HG03135 (cell line): ENCODE data around the gene FRAT1.
"Not testable (repeated sequence)": the region's sequence is repeated elsewhere in the genome, so short reads cannot be mapped to it uniquely, and the experiment has no call there.

Experiments
- ATAC-seq: cut with Tn5 transposase; IDR thresholded peaks from one replicate; pipeline ENCODE4 v1.9.1; 2021; ENCODE audit warnings: mild to moderate bottlenecking, moderate library complexity; ENCODE audit not compliant: unreplicated experiment

FRAT1 gene

DNA sequence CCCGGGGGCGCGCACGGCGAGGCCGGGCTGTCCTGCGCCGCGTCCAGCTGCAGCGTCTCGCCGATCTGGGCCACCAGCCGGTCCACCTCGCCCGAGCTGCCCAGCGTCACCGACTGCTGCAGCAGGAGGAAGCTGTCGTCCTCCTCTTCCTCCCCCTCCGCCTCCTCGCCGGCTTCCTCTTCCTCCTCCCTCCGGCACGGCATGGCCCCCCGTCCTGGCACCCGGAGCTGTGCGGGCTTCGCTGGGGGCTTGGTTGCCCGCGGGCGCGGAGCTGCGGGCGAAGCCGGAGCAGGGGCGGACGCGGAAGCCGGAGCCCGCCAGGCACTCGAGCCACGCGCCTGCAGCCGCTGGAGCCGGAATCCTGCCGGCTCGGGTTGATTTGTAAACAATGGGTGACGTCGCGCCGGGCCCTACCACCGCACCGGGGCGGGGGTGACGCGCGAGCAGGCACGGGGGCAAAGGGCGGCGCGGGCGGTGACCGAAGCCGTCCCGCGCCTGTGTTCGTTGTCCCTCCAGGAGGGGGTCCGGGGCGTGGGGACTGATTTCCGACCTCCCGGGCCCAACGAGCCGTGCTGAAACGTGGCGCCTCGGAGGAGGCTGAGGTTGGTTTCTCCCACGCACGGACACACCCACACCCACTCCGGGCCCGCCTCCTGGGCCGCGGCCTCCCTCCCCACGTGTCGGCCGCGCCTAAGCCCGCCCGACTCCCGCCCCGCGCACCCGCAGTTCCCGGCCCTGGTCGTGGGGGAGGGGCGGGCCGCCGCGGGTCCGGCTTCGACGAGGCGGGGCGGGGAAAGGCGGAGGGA is 15.5 kb downstream of the FRAT1 start, which contains the start of gene FRAT2:
FRAT2 (minus strand) TSS at position 360 of the 806 bp plus-strand sequence; CDS start at position 203, 157 bp downstream.
- ATAC-seq: peak; percentile 83

DNA sequence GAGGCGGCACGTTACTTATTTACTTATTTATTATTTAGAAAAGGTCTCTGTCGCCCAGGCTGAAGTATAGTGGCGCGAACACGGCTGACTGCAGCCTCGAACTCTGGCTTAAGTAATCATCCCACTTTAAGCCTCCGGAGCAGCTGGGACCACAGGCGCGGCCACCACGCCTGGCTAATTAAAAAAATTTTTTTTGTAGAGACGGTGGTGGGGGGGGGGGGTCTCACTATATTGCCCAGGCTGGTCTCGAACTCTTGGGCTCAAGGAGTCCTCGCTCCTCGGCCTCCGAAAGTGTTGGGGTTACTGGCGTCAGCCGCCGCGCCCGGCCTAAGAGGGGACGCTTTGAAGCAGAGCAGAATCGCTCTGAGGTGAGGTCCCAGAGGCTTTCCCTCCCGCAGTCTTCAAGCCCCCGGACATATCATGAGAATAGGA is 16.1 kb downstream of the FRAT1 start:
- ATAC-seq: no peak

DNA sequence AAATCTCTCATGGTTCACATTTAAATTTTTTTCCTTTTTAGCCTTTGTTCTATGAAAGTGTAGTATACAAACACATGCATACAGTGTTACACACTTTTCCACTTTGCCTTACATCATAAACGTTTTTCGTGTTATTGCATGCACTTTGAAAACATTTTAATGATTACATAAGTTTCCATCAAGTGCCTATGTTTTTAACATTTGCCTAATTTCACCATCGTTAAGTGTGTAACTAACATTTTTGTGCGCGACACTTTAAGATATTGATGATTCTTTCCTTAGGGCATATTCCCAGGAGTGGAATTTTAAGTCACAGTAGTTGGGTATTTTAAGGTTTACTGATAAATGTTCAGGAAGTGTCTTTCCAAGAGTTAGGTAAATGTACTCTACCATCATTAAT is 16.9 kb downstream of the FRAT1 start:
- ATAC-seq: no peak

DNA sequence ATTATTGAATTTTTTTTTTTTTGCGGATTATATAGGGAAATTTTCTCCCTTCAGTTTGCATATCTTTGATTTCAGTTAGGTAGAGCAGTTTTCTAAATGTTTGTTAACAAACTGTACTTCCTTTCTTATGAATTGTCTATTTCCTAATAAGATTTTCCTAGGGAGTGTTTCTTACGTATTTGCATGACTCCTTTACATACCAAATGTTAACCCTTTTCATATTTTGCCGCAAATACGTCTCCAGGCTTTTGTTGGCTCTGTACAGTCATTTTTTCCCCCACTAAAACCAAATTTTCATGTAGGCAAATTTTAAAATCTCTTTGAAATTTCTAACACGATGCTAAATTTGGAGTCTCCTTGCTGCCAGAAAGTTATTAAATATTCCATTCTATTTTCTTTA is 17.4 kb downstream of the FRAT1 start:
- no peak for ATAC-seq

DNA sequence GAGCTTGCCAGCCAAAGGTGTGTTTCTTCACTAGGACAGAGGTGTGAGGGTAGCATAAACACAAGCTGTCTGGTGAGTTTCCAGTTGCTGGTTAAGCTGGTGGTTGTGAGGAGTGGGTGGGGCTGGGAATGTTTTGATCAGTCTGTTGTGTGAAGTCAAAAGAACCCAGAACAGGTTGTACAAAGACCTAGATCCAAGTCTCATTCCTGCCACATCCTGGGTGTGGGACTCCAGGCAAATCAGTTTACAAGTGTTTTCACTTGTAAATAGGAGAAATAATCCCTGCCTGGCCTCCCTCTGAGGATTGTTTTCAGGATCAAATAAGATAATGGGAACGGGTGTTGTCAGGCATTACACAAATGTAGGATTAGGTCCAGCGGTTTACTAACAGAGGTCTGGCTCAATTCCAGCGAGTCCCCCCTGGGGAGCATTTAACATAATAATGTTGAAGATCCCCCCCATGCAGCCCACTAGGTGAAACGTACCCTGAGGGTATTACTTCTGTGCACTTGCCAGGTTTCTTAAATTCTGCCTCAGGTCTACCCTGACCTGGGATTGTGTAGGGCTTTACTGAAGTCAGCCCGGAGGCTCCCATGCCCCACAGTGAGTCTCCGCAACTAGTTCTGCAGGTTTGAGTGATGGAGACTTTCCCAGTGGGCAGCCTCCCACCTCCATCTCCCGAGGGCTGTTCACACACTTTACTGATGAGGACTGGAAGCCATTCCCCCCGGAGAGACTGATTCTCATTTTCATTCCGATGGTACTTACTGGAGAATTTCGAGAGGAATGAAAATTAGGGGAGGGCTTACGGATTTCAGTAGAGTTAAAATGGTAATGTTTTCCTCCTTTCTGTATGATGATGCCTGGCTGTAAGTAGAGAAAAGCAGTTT is 18.1 kb downstream of the FRAT1 start:
- ATAC-seq: no peak

DNA sequence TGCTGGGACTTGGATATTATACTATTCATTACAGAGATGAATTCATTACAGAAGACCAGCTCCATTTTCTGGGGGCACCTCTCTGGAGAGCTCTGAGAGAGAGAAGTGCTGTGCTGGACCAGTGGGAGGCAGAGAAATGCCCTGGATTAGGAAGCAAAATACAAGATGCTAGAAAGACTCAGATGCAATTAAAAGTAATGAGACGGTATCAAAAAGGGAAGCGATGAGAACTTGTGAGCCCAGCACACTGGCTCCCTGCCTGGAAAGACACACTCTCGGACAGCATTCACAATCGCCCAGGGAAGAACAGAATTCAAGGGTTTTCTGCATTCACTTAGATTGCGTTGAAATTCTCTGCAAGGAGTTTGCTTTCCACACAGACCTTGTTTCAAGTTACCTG is 19.0 kb downstream of the FRAT1 start:
- no peak for ATAC-seq

DNA sequence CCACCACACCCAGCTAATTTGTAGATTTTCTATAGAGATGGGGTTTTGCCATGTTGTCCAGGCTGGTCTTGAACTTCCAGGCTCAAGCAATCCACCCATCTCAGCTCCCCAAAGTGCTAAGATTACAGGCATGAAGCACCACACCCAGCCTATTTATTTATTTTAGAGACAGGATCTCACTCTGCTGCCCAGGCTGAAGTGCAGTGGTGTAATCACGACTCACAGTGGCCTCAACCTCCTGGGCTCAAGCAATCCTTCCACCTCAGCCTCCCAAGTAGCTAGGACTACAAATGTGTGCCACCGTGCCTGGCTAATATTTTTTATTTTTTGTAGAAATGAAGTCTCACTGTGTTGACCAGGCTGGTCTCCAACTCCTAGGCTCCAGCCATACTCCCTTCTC is 22.3 kb downstream of the FRAT1 start:
- no peak for ATAC-seq

DNA sequence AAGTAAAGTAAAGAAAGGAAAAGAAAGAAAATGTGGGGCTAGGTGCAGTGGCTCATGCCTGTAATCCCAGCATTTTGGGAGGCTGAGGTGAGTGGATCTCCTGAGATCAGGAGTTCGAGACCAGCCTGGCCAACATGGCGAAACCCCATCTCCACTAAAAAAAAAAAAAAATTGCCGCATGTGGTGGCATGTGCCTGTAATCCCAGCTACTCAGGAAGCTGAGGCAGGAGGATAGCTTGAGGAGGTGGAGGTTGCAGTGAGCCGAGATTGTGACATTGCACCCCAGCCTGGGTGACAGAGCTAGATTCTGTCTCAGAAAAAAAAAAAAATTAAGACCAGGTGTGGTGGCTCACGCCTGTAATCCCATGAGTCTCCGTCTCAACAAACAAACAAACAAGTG is 24.6 kb downstream of the FRAT1 start:
- ATAC-seq: not testable (repeated sequence)

DNA sequence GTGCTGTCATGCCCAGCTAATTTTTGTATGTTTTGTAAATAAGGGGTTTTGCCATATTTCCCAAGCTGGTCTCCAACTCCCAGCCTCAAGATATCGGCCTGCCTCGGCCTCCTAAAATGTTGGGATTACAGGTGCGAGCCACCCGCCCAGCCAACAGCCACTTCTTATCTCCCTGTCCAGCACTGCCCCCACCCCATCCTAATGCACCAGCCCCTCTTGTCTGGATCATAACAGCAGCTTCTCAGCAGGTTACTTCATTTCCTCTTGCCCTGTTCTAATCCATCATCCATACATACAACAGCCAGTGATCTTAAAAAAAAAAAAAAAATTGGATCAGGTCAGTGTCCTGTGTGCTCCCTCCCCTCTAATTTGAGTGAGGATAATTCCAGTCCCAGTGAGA is 28.2 kb downstream of the FRAT1 start:
- no peak for ATAC-seq

DNA sequence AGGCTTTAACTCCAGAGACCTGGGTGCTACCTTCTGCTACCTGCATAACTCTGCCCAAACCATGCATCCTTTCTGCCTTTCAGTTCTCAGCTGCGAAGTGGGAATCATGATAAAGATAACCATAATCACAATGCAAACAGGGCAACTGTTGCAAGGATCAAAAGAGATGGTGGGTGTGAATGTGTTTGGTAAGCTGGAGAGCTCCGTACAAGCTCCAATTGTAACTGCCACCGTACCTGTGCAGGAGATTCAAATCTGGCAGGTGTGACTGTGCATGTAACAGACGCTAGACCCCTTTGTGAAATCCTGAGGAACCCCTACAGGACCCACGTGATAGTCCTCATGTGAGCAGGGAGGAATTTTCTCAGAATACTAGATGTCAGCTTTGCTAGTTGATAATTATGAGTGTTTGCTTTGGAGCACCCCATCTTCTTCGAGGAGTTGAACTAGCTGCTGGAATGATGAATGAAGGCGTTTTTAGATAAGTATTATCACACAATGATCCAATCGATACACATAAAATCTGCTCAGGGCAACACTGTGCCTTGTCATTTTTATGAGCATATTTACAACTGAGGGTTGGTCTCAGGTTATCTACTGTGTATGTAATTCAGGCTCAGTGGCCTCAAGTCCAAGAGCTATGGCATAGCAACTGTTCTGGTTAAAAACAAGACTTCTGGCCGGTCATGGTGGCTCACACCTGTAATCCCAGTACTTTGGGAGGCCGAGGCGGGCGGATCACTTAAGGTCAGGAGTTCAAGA is 30.9 kb downstream of the FRAT1 start:
- ATAC-seq: no peak

DNA sequence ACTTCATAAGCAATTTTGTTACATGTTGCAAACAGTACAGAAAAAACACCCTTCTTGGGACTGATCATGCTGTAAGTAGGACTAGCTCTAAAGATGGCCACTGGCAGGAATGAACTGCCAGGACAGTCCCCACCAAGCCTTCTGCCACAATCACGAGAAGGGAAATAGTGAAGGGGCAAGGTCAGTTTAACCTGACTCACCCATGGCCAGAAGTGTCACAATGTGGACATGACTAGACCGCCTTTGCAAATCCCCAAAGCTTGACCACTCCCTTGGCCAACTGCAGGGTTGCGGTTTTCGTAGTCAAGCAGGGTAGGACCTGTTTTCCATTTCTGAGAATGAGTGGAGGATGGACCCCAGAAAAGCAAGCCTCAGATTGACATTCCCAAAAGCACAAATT is 34.9 kb downstream of the FRAT1 start:
- no peak for ATAC-seq

DNA sequence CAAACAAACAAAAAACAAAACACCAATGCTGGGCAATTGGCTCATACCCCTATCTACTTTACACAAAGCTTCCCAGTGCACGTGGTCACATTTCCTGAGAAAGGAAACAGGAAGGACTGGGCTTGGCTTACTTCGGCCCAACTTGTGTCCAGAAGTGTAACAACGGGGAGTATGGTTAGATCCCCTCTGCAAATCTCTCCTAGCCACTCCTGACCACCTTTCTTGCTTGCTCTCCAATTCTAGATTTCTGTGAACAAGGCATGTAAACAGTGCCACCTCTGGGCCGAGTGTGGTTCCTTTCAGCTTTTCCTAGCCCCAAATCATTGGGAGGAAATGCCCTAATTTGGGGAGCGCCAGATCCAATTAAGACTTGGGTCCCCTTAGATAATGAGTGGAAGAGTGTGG is 36.5 kb downstream of the FRAT1 start:
- ATAC-seq: no peak

DNA sequence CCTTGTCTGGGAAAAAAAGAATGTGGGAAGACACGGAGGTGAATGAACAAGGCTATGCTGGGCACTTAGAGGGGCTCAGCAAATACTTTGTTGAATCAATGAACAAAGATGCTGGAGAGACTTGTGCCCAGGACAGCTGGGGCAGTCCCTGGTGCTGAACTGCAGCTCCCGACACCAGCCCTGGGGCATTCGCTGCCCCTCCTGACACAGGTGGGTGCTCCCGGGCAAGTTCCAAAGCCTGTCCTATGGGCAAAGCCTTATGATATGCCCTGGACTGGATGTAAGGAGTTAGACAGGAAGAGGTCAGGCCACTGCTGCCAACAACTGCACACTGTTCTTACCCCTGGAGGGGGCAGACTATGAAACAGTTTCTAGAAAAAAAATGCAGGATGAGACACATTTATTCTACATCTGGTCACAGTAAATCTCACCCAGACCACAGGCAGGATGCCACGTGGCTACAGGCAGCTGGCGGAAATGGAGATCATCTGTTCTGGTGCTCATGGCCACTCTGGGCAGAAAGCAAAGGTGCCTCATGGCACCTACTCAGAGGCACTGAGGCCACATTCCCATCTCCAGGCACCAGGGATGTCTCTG is 37.3 kb downstream of the FRAT1 start:
- ATAC-seq: no peak

DNA sequence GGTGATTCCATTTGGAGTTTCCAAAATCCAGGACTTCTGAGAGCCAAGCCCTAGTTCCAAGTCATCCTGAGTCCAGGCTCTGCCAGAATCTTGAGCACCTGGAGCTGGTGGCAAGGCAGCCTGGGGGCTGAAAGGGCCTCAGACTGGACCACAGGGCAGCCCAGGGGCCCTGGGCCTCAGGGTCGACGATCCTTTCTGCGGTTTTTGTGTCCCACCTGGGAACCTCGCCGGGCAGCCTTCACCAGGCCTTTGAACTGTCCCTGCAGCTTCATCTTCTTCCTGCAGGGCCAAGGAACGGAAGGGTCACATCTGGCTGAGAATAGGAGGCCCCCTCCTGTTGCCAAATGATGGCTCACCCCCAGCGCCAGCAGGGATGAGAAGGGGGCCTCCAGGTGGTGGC is 37.8 kb downstream of the FRAT1 start:
- no peak for ATAC-seq

DNA sequence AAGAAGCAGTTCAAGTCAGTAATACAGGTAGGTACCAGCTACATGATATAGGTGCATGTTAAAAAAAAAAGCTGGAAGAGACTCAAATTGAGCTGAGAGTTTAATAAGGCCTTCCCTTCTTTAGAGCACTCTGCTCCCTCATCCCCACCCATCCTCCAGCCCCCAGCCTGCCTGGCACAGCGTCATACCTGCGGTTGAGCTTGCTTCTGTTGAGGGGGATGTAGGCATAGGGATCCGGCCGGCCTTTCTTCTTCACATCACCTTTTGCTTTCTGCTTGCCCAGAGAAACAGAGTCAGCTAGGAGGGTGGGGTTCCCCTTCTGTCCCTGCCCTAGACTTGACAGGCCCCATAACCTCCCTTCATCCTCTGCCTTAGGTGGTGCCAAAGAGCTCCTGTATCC is 39.3 kb downstream of the FRAT1 start:
- no peak for ATAC-seq

DNA sequence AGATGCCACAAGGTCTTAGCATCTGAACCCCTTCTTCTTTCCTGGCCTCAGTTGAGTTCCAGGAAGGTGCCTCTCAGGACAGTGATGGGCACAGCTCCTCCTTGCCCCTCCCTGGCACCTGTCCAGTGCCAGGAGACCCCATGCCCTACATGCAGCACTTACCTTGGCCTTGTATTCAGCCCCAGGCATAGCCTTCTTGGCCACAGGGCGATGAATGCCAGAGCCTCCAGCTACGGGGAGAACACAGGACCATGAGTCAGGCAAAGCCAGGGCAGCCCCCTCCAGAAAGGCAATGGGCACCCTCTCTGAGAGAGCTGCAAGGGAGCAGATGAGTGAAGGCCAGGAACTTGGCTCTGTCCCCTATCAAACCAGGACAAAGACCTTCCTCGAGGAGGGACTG is 39.7 kb downstream of the FRAT1 start:
- no peak for ATAC-seq

DNA sequence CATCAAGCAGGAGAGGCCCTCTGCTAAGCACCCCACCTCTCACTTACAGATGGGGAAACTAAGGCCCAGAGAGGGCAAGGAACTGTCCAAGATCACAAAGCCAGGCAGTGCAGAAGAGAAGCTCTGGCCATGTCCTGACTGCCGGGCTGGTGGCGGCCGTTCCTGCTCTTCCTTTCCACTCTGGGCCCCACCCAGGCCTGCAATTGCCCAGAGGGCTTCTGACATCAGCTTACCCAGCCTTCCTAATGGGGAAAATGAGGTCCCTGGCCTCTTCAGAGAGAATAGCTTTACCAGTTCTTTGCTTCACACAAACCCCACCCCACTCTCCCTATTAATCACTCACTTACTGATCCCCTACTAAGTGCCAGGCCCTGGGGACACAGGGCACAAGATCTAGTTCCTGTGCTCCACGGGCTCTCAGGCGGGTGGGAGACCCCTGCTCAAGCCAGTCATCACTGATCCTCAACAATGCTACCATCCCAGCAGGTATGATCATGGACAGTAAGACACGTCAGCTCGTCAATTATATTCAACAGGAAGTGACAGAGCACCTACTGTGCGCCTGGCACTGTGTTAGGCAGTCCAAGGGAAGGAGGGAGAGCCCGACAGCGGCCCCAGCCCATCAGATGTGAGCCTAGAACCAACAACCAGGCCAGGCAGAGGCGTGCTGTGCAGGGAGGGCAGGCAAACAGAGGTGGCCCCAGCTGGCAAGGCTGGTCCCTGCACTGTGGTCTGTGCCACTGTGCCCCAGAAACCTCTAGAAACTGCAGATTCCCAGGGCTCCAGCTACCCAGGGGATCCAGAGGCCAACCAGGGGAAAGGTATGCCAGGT is 41.9 kb downstream of the FRAT1 start:
- no peak for ATAC-seq

DNA sequence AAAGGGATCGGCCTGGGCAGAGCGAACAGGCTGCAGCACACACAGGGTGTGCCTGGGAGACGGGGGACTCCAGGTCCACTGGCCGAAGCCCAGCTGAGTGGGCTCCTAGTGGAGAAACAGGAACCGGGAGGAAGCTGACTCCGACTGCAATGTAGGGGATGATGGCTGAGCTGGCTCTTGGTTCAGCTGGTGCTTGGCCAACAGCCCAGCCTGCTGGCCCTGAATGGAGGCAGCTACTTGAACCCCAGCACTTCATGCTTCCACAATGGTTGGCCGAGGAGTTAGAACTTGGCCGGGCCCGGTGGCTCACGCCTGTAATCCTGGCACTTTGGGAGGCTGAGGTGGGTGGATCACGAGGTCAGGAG is 42.4 kb downstream of the FRAT1 start:
- no peak for ATAC-seq

DNA sequence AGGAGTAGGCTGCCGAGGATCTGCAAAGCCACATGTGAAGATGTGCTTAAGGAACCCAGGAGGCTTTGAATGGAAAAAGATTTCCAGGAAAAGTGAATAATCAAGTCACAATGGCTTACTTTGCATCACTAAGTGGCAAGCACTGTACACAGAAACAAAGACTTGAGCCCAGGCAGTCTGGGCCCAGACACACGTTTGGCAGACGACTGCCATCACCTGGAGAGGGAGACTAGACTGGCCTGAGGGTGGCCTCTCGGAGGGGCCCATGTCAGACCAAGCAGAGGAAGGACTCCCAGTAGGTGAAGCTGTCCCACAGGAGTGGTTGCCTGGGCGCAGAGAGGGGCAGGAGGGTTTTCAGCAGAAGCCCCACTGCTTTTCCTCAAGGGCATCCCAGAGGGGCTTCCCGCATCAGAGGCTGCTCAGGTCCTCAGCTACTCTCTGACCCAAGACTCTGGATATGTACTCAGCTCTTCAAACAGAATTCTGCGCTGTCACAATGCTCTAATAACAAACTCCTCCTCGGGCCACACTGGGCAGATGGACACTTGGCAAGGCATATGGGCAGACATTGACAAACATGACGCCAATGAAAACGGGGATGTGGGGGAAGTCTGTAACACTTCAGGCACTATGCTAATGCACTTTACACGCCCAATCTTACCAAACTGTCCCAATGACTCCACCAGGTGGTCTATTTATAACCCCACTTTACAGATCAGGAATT is 43.4 kb downstream of the FRAT1 start:
- no peak for ATAC-seq
